ENCODE results near the gene CD63. TPM values are rescaled to one million over a fixed set of nuclear protein-coding genes. Genes with fewer than 3 reads are reported as not detected.

The CD63 gene
- total and polyA plus RNA-seq, 2 of the 4 experiments (the other 2 are of a cell fraction) = 995 to 1,398 TPM

GRCh38 chr12:55688716-55689655, 39.8 kb downstream of the CD63 start:
- intact Hi-C loops (cut with micrococcal nuclease) = no loop called here
- Histone ChIP-seq H3K4ac (ENCODE audit: low read depth, low read length) (no peak overlapping the region), H3K9ac (ENCODE audit: low read depth, low read length) (no peak overlapping the region), H3K9me3 (ENCODE audit: control insufficient read depth, insufficient read depth, low read length) (no peaks in the 10 kb centered on the region), H2BK20ac (ENCODE audit: low read depth, low read length) (no peak overlapping the region), H3K56ac (ENCODE audit: extremely low read depth, insufficient read depth, low read length) (no peak overlapping the region), H3K4me1 (ENCODE audit: control insufficient read depth, insufficient read depth, low read length) (no peaks in the 10 kb centered on the region), H3K79me1 (ENCODE audit: low read depth in 1 of 2, low read length in 2 of 2) (no peaks in the 10 kb centered on the region), H3K14ac (replicated peaks; ENCODE audit: low read depth, low read length) (no peak overlapping the region), H3K4me3 (ENCODE audit: insufficient read depth, low read depth, low read length) (no peak overlapping the region), H2BK5ac (ENCODE audit: low read depth, low read length, poor library complexity, severe bottlenecking) (no peak overlapping the region), H3K4me2 (ENCODE audit: low read depth, low read length) (no peak overlapping the region), H3K36me3 (ENCODE audit: control insufficient read depth, insufficient read depth, low read length) (no peaks in the 10 kb centered on the region), H2AK9ac (replicated peaks; ENCODE audit: low read depth, low read length, poor library complexity) (no peak overlapping the region), H2BK120ac (ENCODE audit: low read depth, low read length) (no peak overlapping the region), H4K91ac (ENCODE audit: insufficient read depth, low read depth, low read length) (no peak overlapping the region), H3K9me1 (ENCODE audit: insufficient read depth, low read length) (no peaks in the 10 kb centered on the region), H3K23ac (ENCODE audit: low read depth, low read length) (no peak overlapping the region), H4K20me1 (ENCODE audit: insufficient read depth, low read length) (no peaks in the 10 kb centered on the region), H2BK15ac (ENCODE audit: low read depth, low read length) (no peak overlapping the region), H2AK5ac (ENCODE audit: low read depth, low read length) (no peak overlapping the region), H3K27ac (ENCODE audit: insufficient read depth, low read length) (no peak overlapping the region), H3K18ac (ENCODE audit: low read depth, low read length) (no peak overlapping the region), H4K8ac (ENCODE audit: low read depth in 2 of 2, low read length in 2 of 2) (no peak overlapping the region), H4K5ac (ENCODE audit: low read depth, low read length) (no peak overlapping the region), H3K27me3 (ENCODE audit: control insufficient read depth, insufficient read depth, low read length) (peaks cover 5% of the 10 kb centered on the region), H2AFZ (replicated peaks; ENCODE audit: low read length, poor library complexity) (no peak overlapping the region)
- CTCF ChIA-PET = no interaction called here
- no peak for ATAC-seq (ENCODE audit: low read depth)
- POLR2A ChIA-PET (ENCODE audit: unreplicated experiment) = no interaction called here
- in situ Hi-C loops (cut with MboI; ENCODE audit: low sequenced_read_pairs) = no loop called here
- no TSS peak for BruUV-seq (replicated peaks)
- DNase-seq = no peak
- TF ChIP-seq USF2 (IDR thresholded peaks at IDR 0.05; ENCODE audit: low read depth, low read length) (no peak), RFX5 (IDR thresholded peaks at IDR 0.05; ENCODE audit: low read depth, low read length) (no peak), MXI1 (IDR thresholded peaks at IDR 0.05; ENCODE audit: borderline replicate concordance, low read depth, low read length) (no peak), MAFK (IDR thresholded peaks at IDR 0.05; ENCODE audit: low read depth, low read length) (no peak), CTCF (conservative IDR thresholded peaks at IDR 0.05; ENCODE audit: low read depth, low read length) (no peak), POLR2A (IDR thresholded peaks at IDR 0.05; ENCODE audit: low read depth, low read length) (no peak), CHD1 (IDR thresholded peaks at IDR 0.05; ENCODE audit: low read depth, low read length) (no peak), FOS (IDR thresholded peaks at IDR 0.05; ENCODE audit: low read depth, low read length) (no peak), SMC3 (IDR thresholded peaks at IDR 0.05; ENCODE audit: low read depth, low read length) (no peak), BHLHE40 (IDR thresholded peaks at IDR 0.05; ENCODE audit: low read depth, low read length) (no peak), CEBPB (IDR thresholded peaks at IDR 0.05; ENCODE audit: low read depth, low read length) (no peak), RCOR1 (IDR thresholded peaks at IDR 0.05; ENCODE audit: insufficient replicate concordance, low read length) (no peak), ELK1 (IDR thresholded peaks at IDR 0.05; ENCODE audit: borderline replicate concordance, low read depth, low read length) (no peak), NFE2L2 (IDR thresholded peaks at IDR 0.05; ENCODE audit: low read depth, low read length) (no peak), RAD21 (IDR thresholded peaks at IDR 0.05; ENCODE audit: low read length) (no peak)
- 96% methylated on average over 5 of the region's 16 CpGs; no CpG with 5 or more reads in 1 of the 2 experiments for WGBS, 2 experiments (ENCODE audit: extremely low coverage in 2 of 2, insufficient read length in 1 of 2)
- dilution Hi-C loops (cut with HindIII; ENCODE audit: low sequenced_read_pairs, unreplicated experiment) = no loop called here
